Neural cell (in vitro differentiated cells): ENCODE measurements around the gene SRCIN1. TPM values are rescaled to one million over a fixed set of nuclear protein-coding genes. Genes with fewer than 3 reads are reported as not detected.

Experiments used
- H2AFZ ChIP-seq: fragments of 200-600, 300-800 bp; sonication (generic), shearing (Covaris generic); 2 replicates; pipeline ENCODE4 v1.6.0; 2014; ENCODE audit warnings: low read depth, mild to moderate bottlenecking, antibody characterized with exemption, low read length, moderate library complexity
- H3F3A ChIP-seq: fragments of 200-600 bp; shearing (Covaris generic); 2 replicates; pipeline ENCODE4 v1.6.1; 2016; ENCODE audit warnings: mild to moderate bottlenecking, moderate library complexity, mixed read lengths, antibody characterized with exemption, low read length; ENCODE audit not compliant: insufficient read depth, poor library complexity, severe bottlenecking
- H3K27ac ChIP-seq: fragments of 200-600, 300-800 bp; sonication (generic), shearing (Covaris generic); 2 replicates; pipeline ENCODE4 v1.5.1; 2014; ENCODE audit warnings: mild to moderate bottlenecking, low read length, moderate library complexity
- H3K27me3 ChIP-seq: fragments of 300-800, 200-600 bp; sonication (generic), shearing (Covaris generic); 2 replicates; pipeline ENCODE4 v1.6.0; 2014; ENCODE audit warnings: mild to moderate bottlenecking, low read depth, low read length, moderate library complexity; ENCODE audit not compliant: insufficient read depth
- H3K36me3 ChIP-seq: fragments of 300-800, 200-600 bp; sonication (generic), shearing (Covaris generic); 2 replicates; pipeline ENCODE4 v1.5.1; 2014; ENCODE audit warnings: mild to moderate bottlenecking, antibody characterized with exemption, low read length, moderate library complexity; ENCODE audit not compliant: insufficient read depth
- H3K4me2 ChIP-seq: fragments of 300-800, 200-600 bp; sonication (generic), shearing (Covaris generic); 2 replicates; pipeline ENCODE4 v1.6.0; 2014; ENCODE audit warnings: mild to moderate bottlenecking, low read length
- H3K4me3 ChIP-seq: fragments of 300-800, 200-600 bp; sonication (generic), shearing (Covaris generic); 2 replicates; pipeline ENCODE4 v1.5.1; 2014; ENCODE audit warnings: mild to moderate bottlenecking, low read length, moderate library complexity
- H3K79me2 ChIP-seq: fragments of 200-600 bp; shearing (Covaris generic); replicated peaks from 2 replicates; pipeline ENCODE4 v1.6.0; 2014; ENCODE audit warnings: mild to moderate bottlenecking, low read length, moderate library complexity; ENCODE audit not compliant: insufficient read depth
- H3K9ac ChIP-seq: fragments of 300-800, 200-600 bp; sonication (generic), shearing (Covaris generic); 2 replicates; pipeline ENCODE4 v1.6.1; 2016; ENCODE audit warnings: mild to moderate bottlenecking, low read length, mixed read lengths
- H3K9me2 ChIP-seq: fragments of 200-600 bp; shearing (Covaris generic); 2 replicates; pipeline ENCODE4 v1.6.1; 2016; ENCODE audit warnings: mild to moderate bottlenecking, low read length, mixed read lengths; ENCODE audit not compliant: insufficient read depth
- H3K9me3 ChIP-seq: fragments of 200-600, 300-800 bp; sonication (generic), shearing (Covaris generic); 2 replicates; pipeline ENCODE4 v1.6.1; 2016; ENCODE audit warnings: mild to moderate bottlenecking, mixed run types, low read length, moderate library complexity, mixed read lengths
- H4K20me1 ChIP-seq: fragments of 200-600 bp; shearing (Covaris generic); 2 replicates; pipeline ENCODE4 v1.6.1; 2016; ENCODE audit warnings: mild to moderate bottlenecking, mixed run types; ENCODE audit not compliant: insufficient read depth
- CTCF ChIP-seq: fragments of 450-650 bp; IDR thresholded peaks from 2 replicates; pipeline ENCODE4 v1.5.1; 2014; ENCODE audit warnings: antibody characterized with exemption, mild to moderate bottlenecking, moderate library complexity; ENCODE audit not compliant: poor library complexity, severe bottlenecking
- EP300 ChIP-seq: fragments of 450-650 bp; conservative IDR thresholded peaks from 2 replicates; pipeline ENCODE4 v1.6.1; 2014; ENCODE audit warnings: antibody characterized with exemption, mild to moderate bottlenecking, moderate library complexity; ENCODE audit not compliant: poor library complexity, severe bottlenecking
- EZH2 ChIP-seq: fragments of 200-600, 300-800 bp; shearing (Covaris generic), sonication (generic); IDR thresholded peaks from 2 replicates; pipeline ENCODE4 v1.6.1; 2014; ENCODE audit warnings: antibody characterized with exemption, low read length, borderline replicate concordance, mild to moderate bottlenecking; ENCODE audit not compliant: insufficient read depth, poor library complexity, severe bottlenecking
- MXI1 ChIP-seq: fragments of 450-650 bp; conservative IDR thresholded peaks from 2 replicates; pipeline ENCODE4 v1.6.1; 2014; ENCODE audit warnings: antibody characterized with exemption, mild to moderate bottlenecking; ENCODE audit not compliant: poor library complexity, severe bottlenecking
- POLR2AphosphoS5 ChIP-seq: IDR thresholded peaks from 2 replicates; pipeline ENCODE4 v1.6.1; 2012
- RAD21 ChIP-seq: fragments of 450-650 bp; conservative IDR thresholded peaks from 2 replicates; pipeline ENCODE4 v1.6.1; 2014; ENCODE audit warnings: antibody characterized with exemption, mild to moderate bottlenecking, moderate library complexity
- SMC3 ChIP-seq: fragments of 450-650 bp; conservative IDR thresholded peaks from 2 replicates; pipeline ENCODE4 v1.6.1; 2014; ENCODE audit warnings: antibody characterized with exemption, mild to moderate bottlenecking, moderate library complexity; ENCODE audit not compliant: poor library complexity
- TAF1 ChIP-seq: IDR thresholded peaks from 2 replicates; pipeline ENCODE4 v1.6.1; 2012; ENCODE audit warnings: low read depth
- polyA plus RNA-seq: library from polyadenylated mRNA; depleted of rRNA; stranded (reverse); fragments of >200 nt; gene quantifications from 2 replicates; pipeline ENCODE4 v1.2.3, GENCODE V29; 2014
- TF ChIP-seq, protein P1 (sequence below): IDR thresholded peaks from 2 replicates; pipeline ENCODE4 v1.6.1; 2012; ENCODE audit warnings: borderline replicate concordance

The SRCIN1 gene
- polyA plus RNA-seq, 1 donor from 2014 or later: 18.0 TPM

- H3K27ac ChIP-seq: peak overlapping the region; percentile 30
These were observed 49.0 kb upstream of the SRCIN1 start for GRCh38 chr17:38654411-38655398.

DNA sequence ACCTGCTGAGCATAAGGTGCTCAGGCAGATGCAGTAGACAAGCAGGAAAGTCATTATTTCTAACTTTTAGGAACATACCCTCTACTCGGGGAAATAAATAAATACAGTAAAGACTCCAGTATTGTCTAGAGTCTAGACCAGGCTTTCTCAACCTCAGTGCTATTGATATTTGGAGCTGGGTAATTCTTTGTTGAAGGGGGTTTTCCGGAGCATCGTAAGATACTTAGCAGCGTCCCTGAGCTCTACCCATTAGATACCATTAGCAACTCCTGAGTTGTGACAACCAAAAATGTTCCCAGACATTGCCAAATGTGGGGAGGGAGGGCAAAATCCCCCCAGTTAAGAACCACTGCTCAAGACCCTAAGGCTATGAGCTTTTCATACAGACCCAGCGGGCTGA is 47.9 kb upstream of the SRCIN1 start:
- Histone ChIP-seq H3K9me3 (no peaks in the 10 kb centered on the region), H3K79me2 (no peaks in the 10 kb centered on the region), H3K9ac (no peak overlapping the region), H3K4me3 (peak overlapping the region; percentile 32), H3K27ac (peak overlapping the region; percentile 30), H3K9me2 (no peaks in the 10 kb centered on the region), H3K36me3 (no peaks in the 10 kb centered on the region), H3K27me3 (no peaks in the 10 kb centered on the region), H3F3A (no peaks in the 10 kb centered on the region), H4K20me1 (no peaks in the 10 kb centered on the region), H2AFZ (no peak overlapping the region), H3K4me2 (no peak overlapping the region)
- TF ChIP-seq, protein P1, sequence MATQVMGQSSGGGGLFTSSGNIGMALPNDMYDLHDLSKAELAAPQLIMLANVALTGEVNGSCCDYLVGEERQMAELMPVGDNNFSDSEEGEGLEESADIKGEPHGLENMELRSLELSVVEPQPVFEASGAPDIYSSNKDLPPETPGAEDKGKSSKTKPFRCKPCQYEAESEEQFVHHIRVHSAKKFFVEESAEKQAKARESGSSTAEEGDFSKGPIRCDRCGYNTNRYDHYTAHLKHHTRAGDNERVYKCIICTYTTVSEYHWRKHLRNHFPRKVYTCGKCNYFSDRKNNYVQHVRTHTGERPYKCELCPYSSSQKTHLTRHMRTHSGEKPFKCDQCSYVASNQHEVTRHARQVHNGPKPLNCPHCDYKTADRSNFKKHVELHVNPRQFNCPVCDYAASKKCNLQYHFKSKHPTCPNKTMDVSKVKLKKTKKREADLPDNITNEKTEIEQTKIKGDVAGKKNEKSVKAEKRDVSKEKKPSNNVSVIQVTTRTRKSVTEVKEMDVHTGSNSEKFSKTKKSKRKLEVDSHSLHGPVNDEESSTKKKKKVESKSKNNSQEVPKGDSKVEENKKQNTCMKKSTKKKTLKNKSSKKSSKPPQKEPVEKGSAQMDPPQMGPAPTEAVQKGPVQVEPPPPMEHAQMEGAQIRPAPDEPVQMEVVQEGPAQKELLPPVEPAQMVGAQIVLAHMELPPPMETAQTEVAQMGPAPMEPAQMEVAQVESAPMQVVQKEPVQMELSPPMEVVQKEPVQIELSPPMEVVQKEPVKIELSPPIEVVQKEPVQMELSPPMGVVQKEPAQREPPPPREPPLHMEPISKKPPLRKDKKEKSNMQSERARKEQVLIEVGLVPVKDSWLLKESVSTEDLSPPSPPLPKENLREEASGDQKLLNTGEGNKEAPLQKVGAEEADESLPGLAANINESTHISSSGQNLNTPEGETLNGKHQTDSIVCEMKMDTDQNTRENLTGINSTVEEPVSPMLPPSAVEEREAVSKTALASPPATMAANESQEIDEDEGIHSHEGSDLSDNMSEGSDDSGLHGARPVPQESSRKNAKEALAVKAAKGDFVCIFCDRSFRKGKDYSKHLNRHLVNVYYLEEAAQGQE: no peak
- TF ChIP-seq POLR2AphosphoS5 (no peak), EP300 (no peak), TAF1 (no peak), EZH2 (no peak), MXI1 (no peak)

More at GRCh38 chr17:38654411-38655398, 49.0 kb upstream of the SRCIN1 start:
- H3F3A ChIP-seq: no peaks in the 10 kb centered on the region
- no peaks in the 10 kb centered on the region for H3K9me3 ChIP-seq
- H3K27me3 ChIP-seq: no peaks in the 10 kb centered on the region
- no peaks in the 10 kb centered on the region for H4K20me1 ChIP-seq
- H3K9ac ChIP-seq: peak overlapping the region; percentile 3
- H3K4me2 ChIP-seq: no peak overlapping the region
- no peak overlapping the region for H2AFZ ChIP-seq
- TF ChIP-seq POLR2AphosphoS5 (no peak), RAD21 (no peak), EP300 (no peak), MXI1 (no peak), SMC3 (no peak), CTCF (no peak), EZH2 (no peak), TAF1 (no peak)
- TF ChIP-seq, protein P1: no peak
- no peaks in the 10 kb centered on the region for H3K79me2 ChIP-seq
- H3K36me3 ChIP-seq: no peaks in the 10 kb centered on the region
- H3K9me2 ChIP-seq: no peaks in the 10 kb centered on the region
- H3K4me3 ChIP-seq: peak overlapping the region; percentile 32
